Putamen (tissue), 1 donor: Measurements from ENCODE around the gene ELL2.
A peak's percentile ranks its signal among the peaks of the same experiment; 100 is the strongest.

Source experiments
- DNase-seq: peaks from one replicate; pipeline ENCODE4 v3.0.0-alpha.2; 2016; ENCODE audit warnings: low spot score

ELL2 gene

DNA sequence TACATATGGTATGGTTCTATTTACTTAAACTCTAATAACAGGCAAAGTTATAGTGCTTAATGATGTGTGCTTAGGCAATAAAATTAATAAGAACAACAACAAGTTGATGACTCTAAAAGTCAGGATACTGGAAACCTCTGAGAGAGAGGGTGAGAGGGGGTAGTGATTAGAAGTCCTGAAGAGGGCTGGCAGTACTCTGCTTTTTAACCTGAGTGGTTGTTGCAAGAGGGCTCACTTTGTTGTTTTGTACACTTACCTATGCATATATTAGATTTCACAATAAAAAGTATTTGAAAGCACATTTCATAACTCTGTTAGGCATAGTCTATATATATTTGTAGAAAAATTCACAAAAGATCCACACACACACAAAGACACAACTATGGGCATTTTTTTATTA is 21.4 kb upstream of the ELL2 start:
- no peak for DNase-seq

- DNase-seq, result no peak
Observed at GRCh38 chr5:95976606-95977005, 15.0 kb upstream of the ELL2 start.

GRCh38 chr5:95975703-95976102 is 14.1 kb upstream of the ELL2 start:
- DNase-seq, result no peak

- peak; percentile 63 for DNase-seq
Observed at GRCh38 chr5:95973793-95974325, 12.2 kb upstream of the ELL2 start.

DNA sequence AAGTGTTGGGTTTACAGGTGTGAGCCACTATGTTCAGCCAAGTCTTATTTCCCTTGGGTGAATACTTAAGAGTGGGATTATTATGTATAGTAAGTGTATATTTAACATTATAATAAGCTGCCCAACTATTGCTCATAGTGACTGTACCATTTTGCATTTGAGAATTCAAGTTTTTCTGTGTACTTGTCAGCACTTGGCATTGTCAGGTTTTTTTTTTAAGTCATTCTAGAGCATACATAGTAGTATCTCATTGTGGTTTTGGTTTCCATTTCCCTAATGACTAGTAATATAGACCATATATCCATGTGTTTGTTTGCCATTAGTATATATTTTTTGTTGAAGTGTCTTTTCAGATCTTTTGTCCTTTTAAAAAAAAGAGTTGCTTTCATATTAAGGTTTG is 10.5 kb upstream of the ELL2 start:
- DNase-seq, result no peak

- no peak for DNase-seq
Observed at GRCh38 chr5:95970359-95970704, 8.7 kb upstream of the ELL2 start.

DNA sequence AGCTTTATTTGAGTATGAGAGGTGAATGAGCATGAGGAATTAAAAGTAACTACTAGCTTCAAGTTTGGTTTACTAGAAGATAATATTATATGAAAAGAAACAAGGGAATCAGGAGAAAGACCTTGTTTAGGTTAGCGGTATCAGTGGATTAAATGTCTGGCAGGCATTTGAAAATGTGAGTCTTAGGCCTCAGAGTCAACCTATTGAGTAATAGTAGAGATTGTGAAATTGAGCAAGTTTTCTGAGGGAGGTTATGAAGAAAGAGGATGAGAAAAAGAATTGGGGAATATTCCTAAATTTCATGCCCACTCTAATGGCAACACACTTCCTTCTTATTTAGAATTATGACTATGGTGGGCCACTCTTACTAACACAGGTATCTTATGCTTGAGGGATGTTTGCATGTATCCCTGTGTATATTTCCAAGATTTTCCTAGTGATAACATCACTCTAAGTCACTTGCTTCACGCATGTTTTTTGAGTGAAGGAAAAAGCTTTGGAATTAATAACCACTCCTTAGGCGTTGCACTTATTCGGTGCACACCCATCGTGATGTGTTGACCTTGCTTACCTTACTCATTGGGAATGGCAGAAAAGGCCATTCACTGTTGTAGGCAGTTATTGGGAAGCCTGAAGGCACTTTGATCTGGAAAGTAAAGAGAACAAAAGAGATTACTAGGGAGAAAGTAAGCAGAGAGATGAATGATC is 8.2 kb upstream of the ELL2 start:
- DNase-seq, result no peak

- no peak for DNase-seq
Observed at GRCh38 chr5:95969055-95969454, 7.4 kb upstream of the ELL2 start.

DNA sequence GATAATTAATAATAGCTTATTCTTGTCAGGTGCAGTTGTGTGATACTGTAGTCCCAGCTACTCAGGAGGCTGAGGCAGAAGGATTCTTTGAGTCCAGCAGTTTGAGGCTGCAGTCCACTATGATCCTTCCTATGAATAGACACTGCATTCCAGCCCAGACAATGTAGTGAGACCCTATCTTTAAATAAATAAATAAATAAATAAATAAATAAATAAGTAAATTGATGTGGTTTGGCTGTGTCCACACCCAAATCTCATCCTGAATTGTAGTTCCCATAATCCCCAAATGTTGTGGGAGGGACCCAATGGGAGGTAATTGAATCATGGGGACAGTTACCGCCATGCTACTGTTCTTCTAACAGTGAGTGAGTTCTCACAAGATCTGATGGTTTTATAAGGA is 5.6 kb upstream of the ELL2 start:
- no peak for DNase-seq

GRCh38 chr5:95966005-95966404 is 4.4 kb upstream of the ELL2 start:
- DNase-seq, result no peak

DNA sequence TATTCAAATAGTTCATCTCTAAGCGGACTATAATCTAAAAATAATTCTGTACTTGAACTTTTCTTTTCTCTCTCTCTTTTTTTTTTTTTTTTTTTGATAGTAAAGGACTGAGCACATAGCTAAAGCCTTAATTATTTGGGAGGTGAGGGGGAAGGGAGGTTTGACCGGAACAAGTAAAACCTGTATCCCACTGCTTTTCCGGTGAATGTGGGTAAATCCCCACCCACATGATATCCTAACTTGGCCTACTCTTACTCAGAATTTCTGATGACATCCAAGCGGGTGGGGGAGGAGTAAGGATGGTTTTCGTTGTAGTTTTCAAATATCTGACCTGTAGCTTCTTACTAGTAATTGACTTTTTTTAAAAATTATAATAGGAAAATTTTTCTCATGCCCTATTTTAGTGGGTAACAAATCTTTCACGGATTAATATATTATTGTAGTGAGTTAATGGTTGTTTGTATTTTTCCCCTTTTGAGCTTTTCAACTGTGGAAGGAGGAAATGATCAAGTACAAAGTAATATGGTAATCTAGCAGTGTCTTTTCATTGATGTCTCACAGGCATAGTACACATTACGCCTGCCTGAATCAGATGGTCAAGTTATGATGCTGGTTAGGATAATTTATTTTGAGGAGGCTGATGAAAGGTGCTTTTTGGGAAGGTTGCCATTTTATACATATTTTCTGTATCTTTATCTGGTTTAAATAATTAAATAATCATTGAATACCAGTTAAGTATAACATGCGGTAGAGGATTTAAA is 2.2 kb upstream of the ELL2 start:
- no peak for DNase-seq

- DNase-seq, result no peak
Observed at GRCh38 chr5:95962785-95963184, 1.1 kb upstream of the ELL2 start.

GRCh38 chr5:95962475-95962773 is 773 bp upstream of the ELL2 start:
- DNase-seq, result no peak

- DNase-seq, result peak; percentile 76
Observed at GRCh38 chr5:95960667-95961616, 709 bp downstream of the ELL2 start.

DNA sequence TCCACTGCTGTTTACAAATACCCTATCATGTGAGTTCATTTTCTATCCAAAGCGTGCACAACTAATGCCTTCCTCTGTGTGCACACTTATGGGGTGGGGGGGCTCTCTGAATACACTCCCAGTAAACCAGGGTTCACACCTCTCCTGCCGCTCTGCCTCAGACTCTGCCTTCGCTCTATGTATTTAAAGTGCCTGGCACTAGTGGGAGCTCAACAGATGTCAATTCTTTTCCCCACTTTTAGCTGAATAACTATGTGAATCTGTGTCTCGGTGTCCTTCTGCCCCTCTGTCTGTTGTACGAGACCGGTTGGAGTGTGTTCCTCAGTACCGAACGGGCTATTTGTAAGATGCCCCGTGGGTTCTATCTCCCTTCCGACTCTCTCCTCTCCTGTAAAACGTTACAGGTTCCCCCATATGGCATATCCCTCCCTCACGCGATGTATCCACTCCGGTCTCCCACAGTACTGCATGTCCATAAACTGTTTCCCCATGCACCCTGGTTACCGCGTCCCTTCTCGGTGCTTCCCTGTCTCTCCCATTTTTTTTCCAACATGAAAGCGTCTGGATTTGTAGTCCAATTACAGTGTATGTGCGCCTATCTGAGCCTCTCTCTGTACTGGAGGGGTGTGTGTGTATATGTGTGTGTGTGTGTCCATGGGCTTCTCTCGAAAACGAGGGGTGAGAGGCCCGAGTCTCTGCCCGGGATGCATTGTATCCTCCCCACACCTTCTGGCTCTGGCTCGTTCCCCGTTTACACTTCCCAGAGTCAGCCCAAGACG is 1.6 kb downstream of the ELL2 start:
- no peak for DNase-seq

DNA sequence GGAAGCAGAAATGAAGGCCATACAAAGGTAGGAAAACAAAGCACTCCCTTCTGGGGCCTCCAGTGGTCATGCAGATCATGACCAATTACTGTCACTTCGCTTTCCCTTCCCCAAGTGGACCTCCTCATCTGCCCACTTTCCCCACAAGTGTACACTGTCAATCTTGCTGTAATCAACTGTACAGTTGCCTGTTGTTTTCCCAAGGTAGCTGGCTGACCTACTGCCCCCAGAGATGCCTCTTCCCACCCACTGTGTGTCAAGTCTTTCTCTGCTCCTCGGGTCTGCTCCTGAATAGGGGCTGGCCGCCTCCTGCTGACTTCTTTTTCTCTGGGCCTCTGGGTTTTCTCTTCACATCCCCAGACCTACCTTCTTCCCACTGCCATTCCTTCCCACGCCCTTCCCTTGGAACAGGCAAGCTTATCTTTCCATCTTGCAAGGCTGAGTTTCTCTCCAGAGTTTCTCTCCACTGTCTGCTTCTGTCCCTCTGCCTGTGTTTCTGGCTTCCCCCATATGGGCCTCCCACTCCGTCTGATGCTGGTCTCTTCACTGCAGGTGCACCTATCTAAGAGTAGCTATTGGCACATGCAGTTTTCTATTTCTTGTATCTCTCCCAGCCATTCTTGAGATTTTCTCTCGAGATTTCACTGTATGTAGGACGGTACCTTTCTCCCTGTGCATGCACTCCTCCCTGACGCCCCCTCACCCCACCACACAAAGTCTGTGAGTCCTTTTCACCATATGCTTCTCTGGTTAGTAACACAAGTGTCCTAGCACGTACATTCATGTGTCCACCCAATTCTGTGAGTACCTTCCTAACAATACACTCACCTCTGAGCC is 2.4 kb downstream of the ELL2 start:
- no peak for DNase-seq

DNA sequence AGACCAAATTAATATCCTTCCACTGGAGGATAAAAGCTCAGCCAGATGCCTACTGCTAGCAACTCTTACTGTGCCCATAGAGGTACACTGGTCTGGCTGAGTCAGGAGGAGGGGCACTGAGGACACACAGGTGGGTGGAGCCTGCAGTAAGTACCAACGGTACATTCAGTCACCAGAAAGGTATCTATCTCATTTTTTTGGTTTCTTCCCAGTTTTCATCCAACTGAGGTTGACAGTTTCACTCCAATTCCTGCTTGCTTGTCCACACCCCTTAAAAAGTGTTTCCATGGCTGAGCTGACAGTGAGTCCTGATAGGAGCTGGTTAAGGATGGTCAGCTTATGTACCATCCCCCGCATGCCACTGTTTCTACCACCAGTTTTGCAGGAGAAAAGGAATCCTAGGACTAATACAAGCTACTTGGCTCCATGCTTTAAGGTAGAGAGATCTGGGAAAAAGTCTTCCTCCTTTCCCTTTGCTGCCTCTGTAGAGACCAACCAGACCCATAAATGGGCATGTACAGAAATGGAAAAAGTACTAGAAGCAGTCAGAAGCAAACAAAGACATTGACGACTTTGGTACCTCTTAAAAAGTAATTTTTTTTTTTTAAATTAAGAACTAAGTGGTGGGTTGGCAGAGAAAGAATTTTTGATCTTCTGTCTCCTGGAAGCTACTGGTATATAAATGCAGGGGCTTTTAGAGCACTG is 3.2 kb downstream of the ELL2 start:
- DNase-seq, result no peak

GRCh38 chr5:95957561-95958203 is 4.0 kb downstream of the ELL2 start:
- no peak for DNase-seq

GRCh38 chr5:95956900-95957293 is 4.8 kb downstream of the ELL2 start:
- DNase-seq, result no peak
